DND-41 (cell line): Measurements from ENCODE around the gene PTPRD.

ENCODE experiments used
- ATAC-seq: fragments of 200-7000 bp; cut with Tn5 transposase; 3 replicates; pipeline ENCODE4 v1.9.1; 2021; ENCODE audit warnings: low read depth; ENCODE audit not compliant: insufficient read depth
- DNase-seq: peaks from one replicate; pipeline ENCODE4 v3.0.0-alpha.2; 2020
- H2AFZ ChIP-seq: 2 replicates; pipeline ENCODE4 v1.6.0; 2012; ENCODE audit warnings: low read depth, low read length
- H3K27ac ChIP-seq: 2 replicates; pipeline ENCODE4 v1.5.1; 2012; ENCODE audit warnings: low read length, inconsistent platforms
- H3K27me3 ChIP-seq: fragments of 200-600 bp; sonication (generic); 2 replicates; pipeline ENCODE4 v1.6.0; 2012; ENCODE audit warnings: low read length, mild to moderate bottlenecking, inconsistent platforms; ENCODE audit not compliant: insufficient read depth, poor library complexity
- H3K36me3 ChIP-seq: 2 replicates; pipeline ENCODE4 v1.5.1; 2012; ENCODE audit warnings: low read length, inconsistent platforms; ENCODE audit not compliant: insufficient read depth
- H3K4me1 ChIP-seq: 2 replicates; pipeline ENCODE4 v1.5.1; 2012; ENCODE audit warnings: mild to moderate bottlenecking, low read length; ENCODE audit not compliant: insufficient read depth
- H3K4me2 ChIP-seq: 2 replicates; pipeline ENCODE4 v1.6.0; 2012; ENCODE audit warnings: mild to moderate bottlenecking, moderate library complexity, low read length, inconsistent platforms; ENCODE audit not compliant: insufficient read depth
- H3K4me3 ChIP-seq, 2 experiments: fragments of 200-600 bp in 1 of 2; shearing (Covaris generic) in 1 of 2; 2 replicates each; pipeline ENCODE4 v1.5.1; 2012 to 2016; ENCODE audit warnings: inconsistent platforms in 2 of 2, low read length in 2 of 2, mild to moderate bottlenecking in 2 of 2, low read depth in 1 of 2, moderate library complexity in 1 of 2
- H3K79me2 ChIP-seq: 2 replicates; pipeline ENCODE4 v1.6.0; 2012; ENCODE audit warnings: low read length, inconsistent platforms; ENCODE audit not compliant: insufficient read depth
- H3K9ac ChIP-seq: 2 replicates; pipeline ENCODE4 v1.6.0; 2012; ENCODE audit warnings: low read depth, mild to moderate bottlenecking, inconsistent platforms, low read length, moderate library complexity
- H3K9me3 ChIP-seq: 2 replicates; pipeline ENCODE4 v1.5.1; 2012; ENCODE audit warnings: low read length, moderate library complexity, mild to moderate bottlenecking, inconsistent platforms; ENCODE audit not compliant: insufficient read depth, severe bottlenecking
- H4K20me1 ChIP-seq: 2 replicates; pipeline ENCODE4 v1.6.0; 2012; ENCODE audit warnings: low read length; ENCODE audit not compliant: insufficient read depth
- CTCF ChIP-seq: IDR thresholded peaks from 2 replicates; pipeline ENCODE4 v1.5.1; 2012; ENCODE audit warnings: borderline replicate concordance, low read length, moderate library complexity, mild to moderate bottlenecking; ENCODE audit not compliant: poor library complexity, severe bottlenecking; ENCODE audit errors: extremely low read depth
- EZH2 ChIP-seq: IDR thresholded peaks from 3 replicates; pipeline ENCODE4 v1.6.1; 2012; ENCODE audit warnings: borderline replicate concordance, low read depth, mild to moderate bottlenecking, moderate library complexity, low read length, inconsistent platforms; ENCODE audit not compliant: severe bottlenecking

PTPRD gene

GRCh38 chr9:8268216-8268878 lies 2344.5 kb downstream of the PTPRD start:
- Histone ChIP-seq H3K4me3 (no peak overlapping the region), H3K4me2 (no peak overlapping the region), H3K9me3 (no peaks in the 10 kb centered on the region), H3K27ac (no peak overlapping the region), H3K79me2 (no peaks in the 10 kb centered on the region), H4K20me1 (no peaks in the 10 kb centered on the region), H3K4me1 (no peaks in the 10 kb centered on the region), H2AFZ (no peak overlapping the region), H3K36me3 (no peaks in the 10 kb centered on the region), H3K9ac (no peak overlapping the region), H3K27me3 (no peaks in the 10 kb centered on the region)
- no peak for DNase-seq
- no peak for TF ChIP-seq CTCF
- TF ChIP-seq EZH2, result no peak
- no peak for ATAC-seq

DNA sequence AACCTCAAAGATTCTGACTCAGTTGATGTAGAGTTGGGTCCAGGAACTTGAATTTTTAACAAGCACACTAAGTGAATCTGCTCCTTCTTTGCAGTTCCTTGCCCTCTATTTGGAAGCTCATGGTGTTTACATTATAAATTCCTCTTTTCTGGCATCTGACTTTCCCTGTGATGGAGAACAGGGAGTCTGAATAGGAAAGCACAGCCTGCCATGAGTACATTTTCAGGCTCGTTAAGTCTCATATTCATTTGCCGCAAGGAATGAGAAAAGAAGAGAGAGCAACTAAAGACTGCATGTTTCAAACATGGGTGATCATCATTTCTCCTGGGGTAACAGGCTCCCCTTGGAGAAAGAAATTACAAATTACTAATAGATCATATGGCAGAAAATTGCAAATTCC lies 2345.2 kb downstream of the PTPRD start:
- ATAC-seq, result no peak

DNA sequence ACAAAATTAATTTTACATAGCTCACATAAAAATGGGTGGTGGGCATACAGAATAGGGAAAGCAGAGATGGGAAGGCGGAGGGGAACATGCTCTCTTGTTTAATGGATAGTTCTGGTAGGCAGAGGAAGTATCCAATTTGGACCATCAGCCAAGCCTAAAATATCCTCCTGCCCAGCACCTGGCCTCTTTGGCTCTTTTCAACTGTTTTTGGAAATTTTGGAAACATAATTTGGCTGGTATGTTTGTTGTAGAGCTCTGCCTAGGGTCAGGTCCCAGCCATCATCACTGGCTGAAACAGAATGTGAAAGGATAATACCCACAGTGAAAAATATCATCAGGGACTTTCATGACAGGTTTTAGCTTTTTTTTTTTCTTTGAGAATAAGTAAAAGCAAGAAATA lies 2345.9 kb downstream of the PTPRD start:
- Histone ChIP-seq H3K27me3 (no peaks in the 10 kb centered on the region), H3K4me2 (no peak overlapping the region), H2AFZ (no peak overlapping the region), H4K20me1 (no peaks in the 10 kb centered on the region), H3K27ac (no peak overlapping the region), H3K9ac (no peak overlapping the region), H3K4me3 (no peak overlapping the region), H3K36me3 (no peaks in the 10 kb centered on the region), H3K79me2 (no peaks in the 10 kb centered on the region), H3K9me3 (no peaks in the 10 kb centered on the region), H3K4me1 (peaks cover 4% of the 10 kb centered on the region)
- ATAC-seq, result no peak
- no peak for DNase-seq
- no peak for TF ChIP-seq CTCF
- TF ChIP-seq EZH2, result no peak

More for the DNA sequence above, 2345.2 kb downstream of the PTPRD start:
- Histone ChIP-seq H3K9me3 (no peaks in the 10 kb centered on the region), H3K9ac (no peak overlapping the region), H4K20me1 (no peaks in the 10 kb centered on the region), H3K27me3 (no peaks in the 10 kb centered on the region), H3K4me2 (no peak overlapping the region), H3K4me3 (no peak overlapping the region), H3K4me1 (peaks cover 4% of the 10 kb centered on the region), H3K36me3 (no peaks in the 10 kb centered on the region), H2AFZ (no peak overlapping the region), H3K79me2 (no peaks in the 10 kb centered on the region), H3K27ac (no peak overlapping the region)
- DNase-seq, result no peak
- TF ChIP-seq CTCF (no peak), EZH2 (no peak)

DNA sequence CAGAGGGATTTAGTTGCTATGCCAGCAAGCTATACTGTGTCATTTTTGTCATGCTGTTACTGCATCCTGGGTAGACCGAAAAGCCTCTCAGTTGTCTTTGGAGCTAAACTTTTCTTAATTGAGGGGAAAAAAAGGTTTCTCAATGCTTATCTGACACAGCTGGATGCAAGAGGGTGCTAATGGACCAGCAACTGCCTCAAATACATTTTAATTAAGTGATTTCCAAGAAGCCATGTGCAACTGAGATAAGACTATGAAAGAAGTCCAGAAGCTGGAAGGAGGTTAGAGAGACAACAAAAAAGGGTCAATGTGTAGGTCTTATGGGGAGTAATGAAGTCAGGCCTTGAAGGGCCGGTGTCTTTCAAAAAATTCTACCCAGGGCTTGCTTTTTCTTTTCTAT lies 2347.5 kb downstream of the PTPRD start:
- H3K4me1 ChIP-seq, result peaks cover 4% of the 10 kb centered on the region
- no peak overlapping the region for H3K4me3 ChIP-seq
- H3K79me2 ChIP-seq, result no peaks in the 10 kb centered on the region
- DNase-seq (no peak), ATAC-seq (no peak)
- no peak overlapping the region for H2AFZ ChIP-seq
- H3K9me3 ChIP-seq, result no peaks in the 10 kb centered on the region
- H3K27me3 ChIP-seq, result no peaks in the 10 kb centered on the region
- no peaks in the 10 kb centered on the region for H3K36me3 ChIP-seq
- no peak for TF ChIP-seq CTCF
- no peak for TF ChIP-seq EZH2
- H3K4me2 ChIP-seq, result no peak overlapping the region
- no peak overlapping the region for H3K9ac ChIP-seq
- H4K20me1 ChIP-seq, result no peaks in the 10 kb centered on the region
- no peak overlapping the region for H3K27ac ChIP-seq
